OCI-LY3 (cell line): ENCODE results near the gene ATP6V0A1.
"Not testable (repeated sequence)": the region's sequence is repeated elsewhere in the genome, so short reads cannot be mapped to it uniquely, and the experiment has no call there.

ENCODE experiments used
- CTCF ChIP-seq: fragments of 200-600, 300-600 bp; sonication (generic); IDR thresholded peaks from 2 replicates; pipeline ENCODE4 v1.5.1; 2014; ENCODE audit warnings: antibody characterized with exemption, low read length, low read depth
- EZH2phosphoT487 ChIP-seq: fragments of 200-600 bp; shearing (Covaris generic); IDR thresholded peaks from 2 replicates; pipeline ENCODE4 v1.6.1; 2018; ENCODE audit warnings: antibody characterized with exemption, mixed run types, low read depth

GRCh38 chr17:42451270-42451669 lies 7.4 kb upstream of the ATP6V0A1 start:
- not testable (repeated sequence) for TF ChIP-seq CTCF, EZH2phosphoT487
